HepG2 (cell line): ENCODE results near the gene ZBTB48. TPM values are rescaled to one million over a fixed set of nuclear protein-coding genes. Genes with fewer than 3 reads are reported as not detected.

Source experiments
- GATA4 ChIP-seq: sonication (generic); IDR thresholded peaks from 2 replicates; pipeline ENCODE4 v1.6.1; 2016; ENCODE audit warnings: antibody characterized with exemption, low read depth, borderline replicate concordance
- HINFP ChIP-seq: sonication (generic); formaldehyde crosslinking; IDR thresholded peaks from 2 replicates; pipeline ENCODE4 v1.4.0; 2020; ENCODE audit warnings: low read depth, mild to moderate bottlenecking, missing genetic modification reagents
- HOMEZ ChIP-seq: IDR thresholded peaks from 2 replicates; pipeline ENCODE4 v1.6.1; 2016; ENCODE audit warnings: low read depth
- KLF6 ChIP-seq: IDR thresholded peaks from 2 replicates; pipeline ENCODE4 v1.8.0; 2016; ENCODE audit warnings: missing biosample characterization, missing genetic modification reagents
- MBD4 ChIP-seq: IDR thresholded peaks from 2 replicates; pipeline ENCODE4 v1.6.1; 2012; ENCODE audit warnings: low read length, inconsistent platforms, borderline replicate concordance
- MIXL1 ChIP-seq: IDR thresholded peaks from 2 replicates; pipeline ENCODE4 v1.6.1; 2016
- SRSF1 ChIP-seq: fragments of 200-400 bp; formaldehyde crosslinking; optimal IDR thresholded peaks from 2 replicates; pipeline ENCODE3; 2017; ENCODE audit warnings: mild to moderate bottlenecking, low read depth, low read length, moderate library complexity
- THAP9 ChIP-seq: sonication (generic); formaldehyde crosslinking; IDR thresholded peaks from 2 replicates; pipeline ENCODE4; 2020; ENCODE audit warnings: missing genetic modification reagents, mild to moderate bottlenecking, borderline replicate concordance
- ZNF292 ChIP-seq: sonication (generic); formaldehyde crosslinking; IDR thresholded peaks from 2 replicates; pipeline ENCODE4 v1.8.1; 2022; ENCODE audit warnings: mild to moderate bottlenecking, low read depth, missing genetic modification reagents, borderline replicate concordance
- ZNF407 ChIP-seq: sonication (generic); formaldehyde crosslinking; IDR thresholded peaks from one replicate; pipeline ENCODE4 v1.5.1; 2020; ENCODE audit warnings: mild to moderate bottlenecking, missing genetic modification reagents; ENCODE audit errors: not compliant biosample characterization
- ZUFSP ChIP-seq: sonication (generic); formaldehyde crosslinking; IDR thresholded peaks from 2 replicates; pipeline ENCODE4 v1.9.0; 2021; ENCODE audit warnings: missing genetic modification reagents, mild to moderate bottlenecking, borderline replicate concordance
- polyA plus RNA-seq, 8 experiments: library from polyadenylated mRNA; depleted of rRNA in 3 of 8; stranded (reverse) in 7 of 8; unstranded in 1 of 8; fragments of >200 nt; fragmentation: Illumina TruSeq in 4 of 8; extraction: Trizol in 4 of 8; gene quantifications; 2 replicates each; pipeline versions ENCODE4 v1.2.1 to v1.2.3, GENCODE V29; 2011 to 2016; ENCODE audit warnings: low read depth in 4 of 8, missing spikeins in 1 of 8, mixed read lengths in 1 of 8; ENCODE audit not compliant: insufficient read depth in 1 of 8
- total RNA-seq, 5 experiments: library from RNA; depleted of rRNA; stranded (reverse); fragments of >200 nt; fragmentation: Illumina TruSeq; extraction: Trizol; gene quantifications; 2 replicates each; pipeline ENCODE4 v1.2.3, GENCODE V29; 2016; ENCODE audit warnings: low read depth in 1 of 5

ZBTB48 gene
- total and polyA plus RNA-seq, 2 of the 13 experiments (the other 11 are each of a cell fraction or from before 2014, with no cell fraction given) = 13.0 to 17.1 TPM

GRCh38 chr1:6582370-6582769 lies 2.6 kb downstream of the ZBTB48 start (continued):
- TF ChIP-seq ZNF407 (no peak), MBD4 (no peak), GATA4 (no peak), ZNF292 (no peak; the same call in 1 of the 2 replicates), ZUFSP (CRISPR knock-in tag) (no peak), HOMEZ (CRISPR knock-in tag) (peak; percentile 57; the same call in 1 of the 2 replicates), MIXL1 (no peak), KLF6 (CRISPR knock-in tag) (0 out of 2 replicates have a peak, but pooled peaks have one; percentile 51), THAP9 (CRISPR knock-in tag) (no peak), SRSF1 (no peak), HINFP (CRISPR knock-in tag) (no peak)
